Fibroblast of the aortic adventitia (primary cell): Measurements from ENCODE around the gene CHAF1A. TPM values are rescaled to one million over a fixed set of nuclear protein-coding genes. Genes with fewer than 3 reads are reported as not detected.
A peak's percentile ranks its signal among the peaks of the same experiment; 100 is the strongest.

Source experiments
- DNase-seq: peaks from one replicate; pipeline ENCODE4 v3.0.0-alpha.2; 2010; ENCODE audit warnings: low read depth
- H3K4me3 ChIP-seq: 2 replicates; pipeline ENCODE4 v1.5.1; 2011; ENCODE audit warnings: low read depth, mild to moderate bottlenecking, control low read depth, low read length, moderate library complexity
- total RNA-seq: library from RNA; depleted of rRNA; stranded (reverse); fragments of >200 nt; gene quantifications from 2 replicates; pipeline ENCODE4 v1.2.3, GENCODE V29; 2012; ENCODE audit warnings: low replicate concordance
- TF ChIP-seq, protein P1 (sequence below): IDR thresholded peaks from 2 replicates; pipeline ENCODE4 v1.5.1; 2011; ENCODE audit warnings: mild to moderate bottlenecking, low read length, control low read depth, inconsistent platforms; ENCODE audit not compliant: insufficient read depth

Gene CHAF1A
- total RNA-seq, 1 donor: 25.8 TPM

DNA sequence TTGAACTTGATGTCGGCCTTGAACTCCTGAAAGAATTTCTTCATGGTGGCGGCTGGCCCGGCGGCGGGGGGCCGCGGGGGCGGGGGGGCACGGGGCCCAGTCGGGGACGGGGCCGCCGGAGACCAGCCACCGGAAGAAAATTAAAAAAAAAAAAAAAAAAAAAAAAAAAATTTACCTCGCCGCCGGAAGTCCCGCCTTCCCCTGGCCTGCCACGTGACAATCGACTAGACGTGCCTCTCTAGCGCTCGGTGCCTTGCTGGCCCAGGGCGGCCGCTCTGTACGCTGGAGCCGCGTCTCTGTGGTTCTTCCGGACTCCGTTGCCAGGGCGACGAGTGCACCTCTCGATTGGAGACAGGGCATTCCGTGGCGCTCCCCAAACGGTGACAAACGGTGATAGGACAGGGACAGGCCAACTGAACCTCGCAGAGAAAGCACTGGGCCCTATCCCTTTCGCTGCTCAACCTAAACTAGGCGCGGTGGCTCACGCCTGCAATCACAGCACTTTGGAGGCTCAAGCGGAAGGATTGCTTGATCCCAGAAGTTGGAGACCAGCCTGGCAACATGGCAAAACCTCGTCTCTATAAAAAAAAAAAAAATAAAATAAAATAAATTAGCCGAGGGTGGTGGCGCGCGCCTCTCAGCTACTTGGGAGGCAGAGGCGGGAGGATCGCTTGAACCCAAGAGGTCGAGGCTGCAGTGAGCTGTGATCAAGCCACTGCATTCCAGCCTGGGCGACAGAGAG is 55.4 kb downstream of the CHAF1A start, which contains the start of gene UBXN6:
Gene UBXN6 (minus strand): TSS at position 141 of the 742 bp plus-strand sequence. CDS start 97 bp downstream, at position 44.
- TF ChIP-seq, protein P1, sequence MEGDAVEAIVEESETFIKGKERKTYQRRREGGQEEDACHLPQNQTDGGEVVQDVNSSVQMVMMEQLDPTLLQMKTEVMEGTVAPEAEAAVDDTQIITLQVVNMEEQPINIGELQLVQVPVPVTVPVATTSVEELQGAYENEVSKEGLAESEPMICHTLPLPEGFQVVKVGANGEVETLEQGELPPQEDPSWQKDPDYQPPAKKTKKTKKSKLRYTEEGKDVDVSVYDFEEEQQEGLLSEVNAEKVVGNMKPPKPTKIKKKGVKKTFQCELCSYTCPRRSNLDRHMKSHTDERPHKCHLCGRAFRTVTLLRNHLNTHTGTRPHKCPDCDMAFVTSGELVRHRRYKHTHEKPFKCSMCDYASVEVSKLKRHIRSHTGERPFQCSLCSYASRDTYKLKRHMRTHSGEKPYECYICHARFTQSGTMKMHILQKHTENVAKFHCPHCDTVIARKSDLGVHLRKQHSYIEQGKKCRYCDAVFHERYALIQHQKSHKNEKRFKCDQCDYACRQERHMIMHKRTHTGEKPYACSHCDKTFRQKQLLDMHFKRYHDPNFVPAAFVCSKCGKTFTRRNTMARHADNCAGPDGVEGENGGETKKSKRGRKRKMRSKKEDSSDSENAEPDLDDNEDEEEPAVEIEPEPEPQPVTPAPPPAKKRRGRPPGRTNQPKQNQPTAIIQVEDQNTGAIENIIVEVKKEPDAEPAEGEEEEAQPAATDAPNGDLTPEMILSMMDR: no peak
- peak within 1 kb of the TSS; percentile 94 for H3K4me3 ChIP-seq
- peak; percentile 98 for DNase-seq

DNA sequence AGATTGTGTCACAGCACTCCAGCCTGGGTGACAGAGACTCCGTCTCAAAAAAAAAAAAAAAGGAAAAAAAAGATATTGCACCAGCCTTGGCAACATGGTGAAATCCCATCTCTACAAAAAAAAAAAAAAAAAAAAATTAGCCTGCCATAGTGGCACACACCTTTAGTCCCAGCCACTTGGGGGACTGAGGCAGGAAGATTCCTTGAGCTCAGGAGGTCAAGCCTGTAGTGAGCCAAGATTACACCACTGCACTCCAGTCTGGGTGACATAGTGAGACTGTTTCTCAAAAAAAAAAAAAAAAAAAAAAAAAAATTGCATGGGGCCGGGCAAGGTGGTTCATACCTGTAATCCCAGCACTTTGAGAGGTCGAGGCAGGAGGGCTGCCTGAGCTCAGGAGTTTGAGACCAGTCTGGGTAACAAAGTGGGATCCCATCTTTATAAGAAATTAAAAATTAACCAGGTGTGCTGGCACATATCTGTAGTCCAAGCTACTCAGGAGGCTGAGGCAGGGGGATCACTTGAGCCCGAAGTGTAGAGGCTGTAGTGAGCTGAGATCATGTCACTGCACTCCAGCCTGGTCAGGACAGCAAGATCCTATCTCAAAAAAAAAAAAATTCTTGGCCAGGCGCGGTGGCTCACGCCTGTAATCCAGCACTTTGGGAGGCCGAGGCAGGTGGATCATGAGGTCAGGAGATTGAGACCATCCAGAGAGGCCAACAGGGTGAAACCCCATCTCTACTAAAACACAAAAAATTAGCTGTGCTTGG is 62.6 kb downstream of the CHAF1A start:
- DNase-seq: no peak
- TF ChIP-seq, protein P1: no peak
- no peak overlapping the region for H3K4me3 ChIP-seq

DNA sequence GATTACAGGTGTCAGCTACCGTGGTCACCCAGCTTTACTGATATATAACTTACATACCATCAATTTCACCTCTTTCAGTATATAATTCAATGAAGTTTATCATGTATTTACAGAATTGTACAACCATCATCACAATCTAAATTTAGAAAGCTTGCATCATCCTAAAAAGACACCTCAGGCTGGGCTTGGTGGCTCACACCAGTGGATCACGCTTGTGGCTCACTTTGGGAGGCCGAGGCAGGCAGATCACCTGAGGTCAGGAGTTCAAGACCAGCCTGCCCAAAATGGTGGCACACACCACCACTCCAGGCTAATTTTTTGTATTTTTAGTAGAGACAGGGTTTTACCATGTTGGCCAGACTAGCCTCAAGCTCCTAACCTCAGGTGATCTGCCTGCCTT is 65.4 kb downstream of the CHAF1A start:
- TF ChIP-seq, protein P1: no peak
- H3K4me3 ChIP-seq: no peak overlapping the region
- no peak for DNase-seq

DNA sequence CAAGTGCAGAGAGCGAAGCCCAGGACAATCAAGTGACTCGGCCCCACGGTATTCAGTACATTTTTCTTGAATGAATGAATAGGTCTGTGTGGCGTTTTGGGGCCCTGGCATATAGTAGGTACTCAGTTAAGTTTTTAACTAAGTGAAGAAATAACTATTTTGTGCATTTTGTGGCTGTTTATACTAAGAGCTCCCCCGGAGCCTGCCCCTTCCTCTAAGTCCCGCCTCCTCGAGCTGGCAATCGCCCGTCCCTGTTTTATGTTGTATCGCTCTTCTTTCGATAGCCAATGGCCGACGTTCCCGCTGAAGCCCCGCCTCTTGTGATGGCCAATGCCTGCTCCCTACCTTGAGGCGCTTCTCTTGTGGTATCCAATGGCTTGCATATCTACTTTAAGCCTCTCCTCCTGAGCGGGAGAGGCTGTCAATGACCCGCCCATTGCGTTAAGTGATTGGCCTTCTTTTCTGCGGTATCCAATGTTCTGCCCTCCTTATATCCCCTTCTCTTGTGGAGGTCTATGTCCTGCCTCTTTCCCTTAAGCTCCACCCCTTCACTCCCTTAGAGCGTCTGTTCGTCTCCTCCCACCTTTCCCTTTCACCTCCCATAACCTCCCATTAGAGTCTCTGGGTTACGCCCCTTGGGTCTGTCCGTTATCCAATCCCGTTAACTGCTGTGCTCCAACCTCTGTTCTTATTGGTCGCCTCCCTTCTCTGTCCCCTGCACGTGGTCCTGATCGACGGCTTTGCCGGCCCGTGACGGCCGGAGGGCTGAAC is 69.1 kb downstream of the CHAF1A start:
- TF ChIP-seq, protein P1: no peak
- DNase-seq: peak; percentile 100
- peak overlapping the region; percentile 69 for H3K4me3 ChIP-seq

DNA sequence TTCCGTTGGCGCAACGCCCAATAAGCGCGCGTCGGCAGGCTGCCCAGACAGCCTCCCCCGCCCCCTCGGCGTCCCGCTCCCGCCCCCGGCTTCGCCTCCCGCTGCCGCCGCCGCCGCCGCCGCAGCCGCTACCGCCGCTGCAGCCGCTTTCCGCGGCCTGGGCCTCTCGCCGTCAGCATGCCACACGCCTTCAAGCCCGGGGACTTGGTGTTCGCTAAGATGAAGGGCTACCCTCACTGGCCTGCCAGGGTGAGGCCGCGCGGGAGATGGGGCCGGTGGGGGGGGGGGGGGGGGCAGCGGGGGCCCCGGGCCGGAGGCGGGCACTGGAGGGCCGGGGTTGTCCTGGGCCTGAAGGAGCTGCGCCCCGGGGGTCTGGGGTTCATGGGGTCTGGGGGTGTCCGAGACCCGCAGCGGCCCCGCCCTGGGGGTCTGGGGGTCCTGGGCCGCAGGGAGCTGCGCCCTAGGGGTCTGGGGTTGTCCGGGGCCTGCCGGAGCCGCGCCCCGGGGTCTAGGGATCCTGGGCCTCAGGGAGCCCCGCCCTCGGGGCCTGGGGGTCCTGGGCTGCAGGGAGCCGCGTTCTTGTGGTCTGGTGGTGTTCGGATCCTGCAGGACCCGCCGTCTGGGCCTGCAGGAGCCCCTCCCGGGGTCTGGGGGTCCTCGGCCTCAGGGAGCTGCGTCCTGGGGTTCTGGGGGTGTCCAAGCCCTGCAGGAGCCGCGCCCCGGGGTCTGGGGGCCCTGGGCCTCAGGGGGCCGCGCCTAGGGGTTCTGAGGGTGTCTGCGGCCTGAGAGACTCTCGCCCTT is 69.9 kb downstream of the CHAF1A start, which contains the start of gene HDGFL2:
Gene HDGFL2 (plus strand): TSS at position 124 of the 801 bp plus-strand sequence. CDS start 54 bp downstream, at position 178.
- TF ChIP-seq, protein P1: no peak
- no peak for DNase-seq
- H3K4me3 ChIP-seq: peak within 1 kb of the TSS; percentile 77
